Natural killer cell (primary cell): ENCODE data around the gene BTBD8. TPM values are rescaled to one million over a fixed set of nuclear protein-coding genes. Genes with fewer than 3 reads are reported as not detected.

Experiments
- ATAC-seq, 3 donors: fragments of 150-1000 bp in 2 of 3; fragments of 200-7000 bp in 1 of 3; cut with Tn5 transposase; 1 replicate in 1 of 3; 2 replicates in 2 of 3; pipeline ENCODE4 v1.10.0; 2021; ENCODE audit warnings: mild to moderate bottlenecking in 2 of 3, moderate library complexity in 2 of 3
- DNase-seq, 2 donors: peaks; one replicate each; pipeline versions ENCODE4 v3.0.0 to v3.0.0-alpha.2; 2013 to 2021; ENCODE audit warnings: mixed read lengths in 1 of 2
- H3K27ac ChIP-seq: one replicate; pipeline ENCODE4 v1.5.1; 2013; ENCODE audit warnings: mild to moderate bottlenecking, low read length
- H3K27me3 ChIP-seq: one replicate; pipeline ENCODE4 v1.6.1; 2013; ENCODE audit warnings: low read length; ENCODE audit not compliant: control insufficient read depth, insufficient read depth
- H3K36me3 ChIP-seq: one replicate; pipeline ENCODE4 v1.6.1; 2013; ENCODE audit warnings: low read length; ENCODE audit not compliant: control insufficient read depth, insufficient read depth
- H3K4me1 ChIP-seq: one replicate; pipeline ENCODE4 v1.6.1; 2013; ENCODE audit warnings: low read length; ENCODE audit not compliant: control insufficient read depth, insufficient read depth
- H3K4me3 ChIP-seq: one replicate; pipeline ENCODE4 v1.5.1; 2013; ENCODE audit warnings: low read length
- H3K9me3 ChIP-seq: one replicate; pipeline ENCODE4 v1.6.1; 2013; ENCODE audit warnings: low read length; ENCODE audit not compliant: control insufficient read depth, insufficient read depth
- H3K27ac Mint-ChIP-seq, 2 donors: one replicate each; pipeline ENCODE4 v1.8.0; 2022; ENCODE audit warnings: mild to moderate bottlenecking in 2 of 2, mixed read lengths in 2 of 2, moderate library complexity in 1 of 2
- H3K27me3 Mint-ChIP-seq, 2 donors: one replicate each; pipeline ENCODE4 v1.8.0; 2022; ENCODE audit warnings: low read depth in 2 of 2, mixed read lengths in 2 of 2
- H3K36me3 Mint-ChIP-seq: one replicate; pipeline ENCODE4 v1.8.0; 2022; ENCODE audit warnings: mixed read lengths
- H3K4me1 Mint-ChIP-seq, 2 donors: one replicate each; pipeline ENCODE4 v1.8.0; 2022; ENCODE audit warnings: mixed read lengths in 2 of 2
- H3K4me3 Mint-ChIP-seq: one replicate; pipeline ENCODE4 v1.8.0; 2022; ENCODE audit warnings: mild to moderate bottlenecking, moderate library complexity, mixed read lengths
- H3K9me3 Mint-ChIP-seq, 2 donors: one replicate each; pipeline ENCODE4 v1.8.0; 2022; ENCODE audit warnings: mixed read lengths in 2 of 2
- WGBS: methylation state at CpG from one replicate; pipeline ENCODE4 v1.1.7; 2013; ENCODE audit warnings: missing lambda C conversion rate; ENCODE audit not compliant: insufficient coverage; 5-methylcytosine and 5-hydroxymethylcytosine counted together
- intact Hi-C: fragments of 100-400 bp; cut with micrococcal nuclease; formaldehyde crosslinking; loops from one replicate; pipeline ENCODE4 v1.14.2; 2022
- total RNA-seq, 4 donors: library from RNA; stranded (reverse); fragments of 120-200 nt in 1 of 4; gene quantifications; one replicate each; pipeline versions ENCODE4 v1.2.3 to v1.2.4, GENCODE V29; 2013 to 2022
- TF ChIP-seq, protein P1 (sequence below): fragments of 200-600 bp; IDR thresholded peaks from one replicate; pipeline ENCODE4 v1.8.0; 2022; ENCODE audit warnings: antibody characterized with exemption

BTBD8 gene
- total RNA-seq, 3 donors from 2014 or later (not counting 1 experiment from before 2014, with no cell fraction given): 3.7 to 5.7 (median 4.0) TPM

DNA sequence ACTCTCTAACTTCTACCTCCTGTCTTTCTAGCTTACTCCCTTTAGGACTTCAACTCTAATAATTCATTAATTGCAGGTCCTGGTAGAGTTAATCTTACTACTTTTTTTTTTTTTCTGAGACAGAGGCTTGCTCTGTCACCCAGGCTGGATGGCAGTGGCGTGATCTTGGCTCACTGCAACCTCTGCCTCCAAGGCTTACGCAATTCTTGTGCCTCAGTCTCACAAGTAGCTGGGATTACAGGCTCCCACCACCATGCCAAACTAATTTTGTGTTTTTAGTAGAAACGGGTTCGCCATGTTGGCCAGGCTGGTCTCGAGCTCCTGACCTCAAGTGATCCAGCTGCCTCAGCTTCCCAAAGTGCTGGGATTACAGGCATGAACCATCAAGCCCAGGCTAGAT, 15.7 kb downstream of the BTBD8 start:
- Mint-ChIP-seq H3K9me3 (no peaks in the 10 kb centered on the region), H3K4me3 (no peak overlapping the region)
- no peak overlapping the region for H3K27ac ChIP-seq

DNA sequence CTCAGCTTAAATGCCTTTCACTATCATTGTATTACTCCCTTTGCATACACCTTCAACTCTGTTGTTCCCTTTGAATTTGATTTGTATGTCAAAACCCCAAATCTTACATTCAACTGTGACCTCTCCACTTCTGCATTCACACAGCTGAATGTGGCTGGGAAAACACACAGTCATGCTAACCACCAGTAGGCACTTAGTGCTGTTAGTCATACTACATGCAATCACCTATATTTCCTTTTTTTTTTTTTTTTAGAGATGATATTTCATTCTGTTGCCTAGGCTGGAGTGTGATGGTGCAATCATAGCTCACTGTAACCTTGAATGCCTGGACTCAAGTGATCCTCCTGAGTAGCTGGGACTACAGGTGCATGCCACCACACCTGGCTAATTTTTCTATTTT, 16.2 kb downstream of the BTBD8 start:
- H3K4me1 ChIP-seq: no peaks in the 10 kb centered on the region
- intact Hi-C loops: no loop called here
- Mint-ChIP-seq H3K27me3 (no peaks in the 10 kb centered on the region), H3K9me3 (no peaks in the 10 kb centered on the region), H3K4me3 (no peak overlapping the region), H3K27ac (no peak overlapping the region), H3K36me3 (peaks cover 8% of the 10 kb centered on the region), H3K4me1 (peaks cover 0 to 8% of the 10 kb centered on the region in 2 donors)
- no peaks in the 10 kb centered on the region for H3K36me3 ChIP-seq
- no peaks in the 10 kb centered on the region for H3K9me3 ChIP-seq
- H3K27ac ChIP-seq: no peak overlapping the region
- no peak for DNase-seq
- TF ChIP-seq, protein P1, sequence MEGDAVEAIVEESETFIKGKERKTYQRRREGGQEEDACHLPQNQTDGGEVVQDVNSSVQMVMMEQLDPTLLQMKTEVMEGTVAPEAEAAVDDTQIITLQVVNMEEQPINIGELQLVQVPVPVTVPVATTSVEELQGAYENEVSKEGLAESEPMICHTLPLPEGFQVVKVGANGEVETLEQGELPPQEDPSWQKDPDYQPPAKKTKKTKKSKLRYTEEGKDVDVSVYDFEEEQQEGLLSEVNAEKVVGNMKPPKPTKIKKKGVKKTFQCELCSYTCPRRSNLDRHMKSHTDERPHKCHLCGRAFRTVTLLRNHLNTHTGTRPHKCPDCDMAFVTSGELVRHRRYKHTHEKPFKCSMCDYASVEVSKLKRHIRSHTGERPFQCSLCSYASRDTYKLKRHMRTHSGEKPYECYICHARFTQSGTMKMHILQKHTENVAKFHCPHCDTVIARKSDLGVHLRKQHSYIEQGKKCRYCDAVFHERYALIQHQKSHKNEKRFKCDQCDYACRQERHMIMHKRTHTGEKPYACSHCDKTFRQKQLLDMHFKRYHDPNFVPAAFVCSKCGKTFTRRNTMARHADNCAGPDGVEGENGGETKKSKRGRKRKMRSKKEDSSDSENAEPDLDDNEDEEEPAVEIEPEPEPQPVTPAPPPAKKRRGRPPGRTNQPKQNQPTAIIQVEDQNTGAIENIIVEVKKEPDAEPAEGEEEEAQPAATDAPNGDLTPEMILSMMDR: no peak
- H3K4me3 ChIP-seq: no peak overlapping the region
- peak; percentile 36 to 84 (median 45) for ATAC-seq
- H3K27me3 ChIP-seq: no peaks in the 10 kb centered on the region

More for the DNA sequence above, 15.7 kb downstream of the BTBD8 start:
- Mint-ChIP-seq H3K36me3 (peaks cover 8% of the 10 kb centered on the region), H3K27me3 (no peaks in the 10 kb centered on the region), H3K27ac (no peak overlapping the region), H3K4me1 (peaks cover 0 to 8% of the 10 kb centered on the region in 2 donors)
- 95% methylated on average over 5 of the region's 5 CpGs for WGBS
- no peaks in the 10 kb centered on the region for H3K36me3 ChIP-seq
- no peaks in the 10 kb centered on the region for H3K4me1 ChIP-seq
- no peaks in the 10 kb centered on the region for H3K9me3 ChIP-seq
- H3K27me3 ChIP-seq: no peaks in the 10 kb centered on the region
- no peak overlapping the region for H3K4me3 ChIP-seq
- TF ChIP-seq, protein P1: no peak
- no peak for DNase-seq
- intact Hi-C loops: no loop called here
- ATAC-seq: no peak

DNA sequence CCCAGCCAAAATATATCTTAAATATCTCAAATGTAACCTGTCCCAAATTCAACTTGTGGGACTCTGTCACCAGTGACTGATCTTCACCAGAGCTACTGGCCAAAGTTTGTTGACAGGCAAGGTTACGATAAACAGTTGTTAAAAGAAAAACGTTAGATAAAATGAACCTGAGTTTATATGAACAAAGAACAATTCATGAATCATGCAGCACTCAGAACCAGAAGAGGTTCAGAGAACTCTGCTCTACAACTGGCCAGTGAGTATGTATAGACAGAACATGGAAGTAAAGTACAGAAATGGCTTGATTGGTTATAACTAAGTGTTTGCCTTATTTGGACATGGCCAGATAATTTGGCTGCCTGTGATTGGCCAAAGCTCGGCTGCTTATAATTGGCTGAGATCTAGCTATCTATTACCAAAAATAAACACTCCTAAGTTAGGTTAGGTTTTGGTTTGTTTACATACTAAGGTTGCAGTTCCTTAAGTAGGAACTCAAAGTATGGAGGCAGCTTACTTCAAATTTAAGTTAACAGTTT, 25.5 kb downstream of the BTBD8 start:
- Mint-ChIP-seq H3K9me3 (no peaks in the 10 kb centered on the region), H3K27ac (no peak overlapping the region), H3K27me3 (no peaks in the 10 kb centered on the region), H3K4me1 (no peaks in the 10 kb centered on the region), H3K36me3 (no peaks in the 10 kb centered on the region), H3K4me3 (no peak overlapping the region)
- H3K4me3 ChIP-seq: no peak overlapping the region
- H3K4me1 ChIP-seq: no peaks in the 10 kb centered on the region
- no peaks in the 10 kb centered on the region for H3K9me3 ChIP-seq
- 100% methylated on average over 2 of the region's 3 CpGs for WGBS
- H3K36me3 ChIP-seq: no peaks in the 10 kb centered on the region
- intact Hi-C loops: no loop called here
- DNase-seq (no peak), ATAC-seq (no peak)
- TF ChIP-seq, protein P1: no peak
- no peaks in the 10 kb centered on the region for H3K27me3 ChIP-seq
- H3K27ac ChIP-seq: no peak overlapping the region

DNA sequence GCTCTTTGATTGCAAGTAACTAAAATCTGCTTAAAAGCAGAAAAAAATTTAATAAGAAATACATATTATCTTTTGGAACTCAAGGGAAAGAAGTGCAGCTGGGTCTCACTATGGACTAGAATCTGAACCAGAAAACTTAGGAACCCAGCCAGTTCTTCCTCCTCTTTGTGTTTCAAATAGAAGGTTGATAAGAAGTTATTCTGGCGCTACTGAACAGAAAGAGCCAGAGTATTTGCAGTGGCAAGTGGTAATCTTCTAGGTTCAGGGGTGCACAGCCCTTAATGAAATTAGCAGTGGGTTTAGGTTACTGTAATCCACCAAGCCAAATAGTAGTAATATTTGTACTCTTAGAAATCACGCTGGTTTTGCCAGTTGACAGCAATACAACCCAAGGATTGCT, 28.5 kb downstream of the BTBD8 start:
- no peaks in the 10 kb centered on the region for H3K27me3 ChIP-seq
- Mint-ChIP-seq H3K4me3 (no peak overlapping the region), H3K27ac (no peak overlapping the region), H3K36me3 (no peaks in the 10 kb centered on the region), H3K9me3 (no peaks in the 10 kb centered on the region), H3K27me3 (no peaks in the 10 kb centered on the region), H3K4me1 (no peaks in the 10 kb centered on the region)
- ATAC-seq: no peak
- no peaks in the 10 kb centered on the region for H3K9me3 ChIP-seq
- DNase-seq: no peak
- intact Hi-C loops: no loop called here
- H3K4me3 ChIP-seq: no peak overlapping the region
- TF ChIP-seq, protein P1: no peak
- H3K4me1 ChIP-seq: no peaks in the 10 kb centered on the region
- WGBS: 100% methylated on average over 2 of the region's 2 CpGs
- no peak overlapping the region for H3K27ac ChIP-seq
- H3K36me3 ChIP-seq: no peaks in the 10 kb centered on the region
